OCI-LY7 (cell line): Measurements from ENCODE around the gene HTRA1. TPM values are rescaled to one million over a fixed set of nuclear protein-coding genes. Genes with fewer than 3 reads are reported as not detected.

Source experiments
- BruUV-seq: library from RNA; stranded (reverse); fragments of 400-500 nt; replicated peaks from 2 replicates; lab custom pipeline; 2021; lab: Mats Ljungman, UMichigan
- CTCF ChIA-PET: fragments of 300-600 bp; sonication (Branson Sonifier 250); formaldehyde crosslinking; loops from one replicate; lab custom pipeline; 2022; ENCODE audit warnings: antibody characterized with exemption; ENCODE audit not compliant: unreplicated experiment; lab: Charles Lee
- POLR2A ChIA-PET: fragments of 300-600 bp; sonication (Branson Sonifier 250); formaldehyde crosslinking; loops from one replicate; lab custom pipeline; 2022; ENCODE audit warnings: antibody characterized with exemption; lab: Charles Lee
- DNase-seq: peaks from one replicate; pipeline ENCODE4 v3.0.0-alpha.2; 2015; ENCODE audit warnings: low spot score
- H2AFZ ChIP-seq: fragments of 200-600 bp; sonication (generic), shearing (Covaris generic); 2 replicates; pipeline ENCODE4 v1.6.1; 2014; ENCODE audit warnings: mild to moderate bottlenecking, antibody characterized with exemption, low read length, moderate library complexity
- H3K27ac ChIP-seq: fragments of 200-600 bp; sonication (generic); 2 replicates; pipeline ENCODE4 v1.5.1; 2014; ENCODE audit warnings: mixed run types, low read depth, mild to moderate bottlenecking, moderate library complexity, low read length, inconsistent platforms; ENCODE audit not compliant: poor library complexity, severe bottlenecking
- H3K36me3 ChIP-seq: fragments of 200-600 bp; sonication (generic); 2 replicates; pipeline ENCODE4 v1.6.1; 2014; ENCODE audit warnings: mild to moderate bottlenecking, antibody characterized with exemption, low read length, moderate library complexity, mixed read lengths; ENCODE audit not compliant: insufficient read depth
- H3K4me1 ChIP-seq: fragments of 200-600 bp; sonication (generic); 2 replicates; pipeline ENCODE4 v1.5.1; 2014; ENCODE audit warnings: mild to moderate bottlenecking, low read length; ENCODE audit not compliant: insufficient read depth, poor library complexity, severe bottlenecking
- H3K4me2 ChIP-seq: fragments of 200-600 bp; sonication (generic); 2 replicates; pipeline ENCODE4 v1.6.1; 2014; ENCODE audit warnings: mild to moderate bottlenecking, low read length
- H3K4me3 ChIP-seq: fragments of 200-600 bp; sonication (generic); 2 replicates; pipeline ENCODE4 v1.5.1; 2014; ENCODE audit warnings: mild to moderate bottlenecking, low read depth, low read length; ENCODE audit not compliant: poor library complexity, severe bottlenecking
- H3K79me2 ChIP-seq: fragments of 200-600 bp; sonication (generic); 2 replicates; pipeline ENCODE4 v1.6.1; 2016; ENCODE audit warnings: low read depth, mild to moderate bottlenecking, low read length, moderate library complexity, mixed read lengths; ENCODE audit not compliant: insufficient read depth
- H3K9me2 ChIP-seq: fragments of 200-600 bp; sonication (generic); 2 replicates; pipeline ENCODE4 v1.6.1; 2016; ENCODE audit warnings: mild to moderate bottlenecking, low read length, mixed read lengths; ENCODE audit not compliant: insufficient read depth
- H3K9me3 ChIP-seq: fragments of 200-600 bp; sonication (generic); 2 replicates; pipeline ENCODE4 v1.6.1; 2014; ENCODE audit warnings: mild to moderate bottlenecking, mixed run types, low read length, mixed read lengths
- H4K20me1 ChIP-seq: fragments of 200-600 bp; sonication (generic); 2 replicates; pipeline ENCODE4 v1.6.1; 2014; ENCODE audit warnings: mild to moderate bottlenecking, antibody characterized with exemption, low read length, moderate library complexity, mixed read lengths; ENCODE audit not compliant: insufficient read depth
- EZH2phosphoT487 ChIP-seq: fragments of 200-600 bp; sonication (generic); IDR thresholded peaks from 2 replicates; pipeline ENCODE4 v1.6.1; 2018; ENCODE audit warnings: low read depth, borderline replicate concordance, mild to moderate bottlenecking, mixed run types, antibody characterized with exemption, low read length, moderate library complexity, mixed read lengths
- intact Hi-C: fragments of 100-400 bp; cut with micrococcal nuclease; formaldehyde crosslinking; loops from one replicate; pipeline ENCODE4 v1.10.0; 2022; ENCODE audit not compliant: unreplicated experiment
- total RNA-seq, 2 experiments: library from RNA; depleted of rRNA in 1 of 2; stranded (reverse); fragments of >200 nt in 1 of 2; shearing (Covaris generic) in 1 of 2; gene quantifications; 2 replicates each; pipeline ENCODE4 v1.2.3, GENCODE V29; 2014 to 2022
- TF ChIP-seq, protein P1 (sequence below): fragments of 200-600 bp; sonication (generic); conservative IDR thresholded peaks from 2 replicates; pipeline ENCODE4 v1.5.1; 2014; ENCODE audit warnings: mild to moderate bottlenecking, antibody characterized with exemption, low read length, moderate library complexity, mixed read lengths

Gene HTRA1
- total RNA-seq, 2 experiments from 2014 or later = not detected

- no peaks in the 10 kb centered on the region for H3K79me2 ChIP-seq
- H3K4me3 ChIP-seq = no peak overlapping the region
- no peaks in the 10 kb centered on the region for H4K20me1 ChIP-seq
- H2AFZ ChIP-seq = no peak overlapping the region
- TF ChIP-seq, protein P1, sequence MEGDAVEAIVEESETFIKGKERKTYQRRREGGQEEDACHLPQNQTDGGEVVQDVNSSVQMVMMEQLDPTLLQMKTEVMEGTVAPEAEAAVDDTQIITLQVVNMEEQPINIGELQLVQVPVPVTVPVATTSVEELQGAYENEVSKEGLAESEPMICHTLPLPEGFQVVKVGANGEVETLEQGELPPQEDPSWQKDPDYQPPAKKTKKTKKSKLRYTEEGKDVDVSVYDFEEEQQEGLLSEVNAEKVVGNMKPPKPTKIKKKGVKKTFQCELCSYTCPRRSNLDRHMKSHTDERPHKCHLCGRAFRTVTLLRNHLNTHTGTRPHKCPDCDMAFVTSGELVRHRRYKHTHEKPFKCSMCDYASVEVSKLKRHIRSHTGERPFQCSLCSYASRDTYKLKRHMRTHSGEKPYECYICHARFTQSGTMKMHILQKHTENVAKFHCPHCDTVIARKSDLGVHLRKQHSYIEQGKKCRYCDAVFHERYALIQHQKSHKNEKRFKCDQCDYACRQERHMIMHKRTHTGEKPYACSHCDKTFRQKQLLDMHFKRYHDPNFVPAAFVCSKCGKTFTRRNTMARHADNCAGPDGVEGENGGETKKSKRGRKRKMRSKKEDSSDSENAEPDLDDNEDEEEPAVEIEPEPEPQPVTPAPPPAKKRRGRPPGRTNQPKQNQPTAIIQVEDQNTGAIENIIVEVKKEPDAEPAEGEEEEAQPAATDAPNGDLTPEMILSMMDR = no peak
- TF ChIP-seq EZH2phosphoT487 = no peak
- H3K9me3 ChIP-seq = no peaks in the 10 kb centered on the region
- ChIA-PET CTCF (no interaction called here), POLR2A (no interaction called here)
- intact Hi-C loops = no loop called here
- DNase-seq = no peak
- H3K4me1 ChIP-seq = no peaks in the 10 kb centered on the region
- H3K4me2 ChIP-seq = no peak overlapping the region
- H3K9me2 ChIP-seq = no peaks in the 10 kb centered on the region
- no peak overlapping the region for H3K27ac ChIP-seq
- BruUV-seq = no TSS peak
- H3K36me3 ChIP-seq = no peaks in the 10 kb centered on the region
Observed at GRCh38 chr10:122478971-122479370, 17.6 kb downstream of the HTRA1 start.

DNA sequence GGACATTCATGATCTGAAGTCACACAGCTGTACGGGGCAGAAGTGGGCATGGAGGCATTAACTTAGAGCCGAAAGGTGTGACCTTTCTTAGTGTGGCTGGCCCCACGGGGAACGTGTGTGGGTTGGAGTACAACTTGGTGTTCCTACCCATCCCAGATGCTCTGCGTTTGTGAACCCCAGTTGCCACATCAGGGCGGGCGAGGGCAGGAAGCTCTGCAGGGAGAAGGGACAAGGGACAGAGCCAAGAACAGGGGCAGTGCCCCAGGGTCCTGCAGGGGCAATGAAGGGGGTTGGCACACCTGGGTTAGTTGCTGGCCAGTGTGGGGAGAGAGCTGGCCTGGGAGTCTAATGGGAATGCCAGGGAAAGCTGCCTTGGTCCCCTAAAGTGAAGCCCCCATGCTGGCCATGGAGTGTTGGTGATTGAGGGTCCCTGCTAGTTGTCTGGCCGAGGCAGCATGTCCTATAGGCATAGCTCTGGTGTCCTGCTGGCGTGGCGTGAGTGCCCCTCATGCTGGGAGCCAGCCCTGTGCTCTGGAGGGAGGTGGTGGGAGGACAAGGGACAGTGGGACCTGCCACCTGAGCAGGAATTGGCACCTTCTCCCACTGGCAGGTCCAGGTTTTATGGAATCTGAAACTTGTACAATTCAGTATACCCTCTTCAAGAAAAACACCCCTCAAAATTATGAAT lies 18.9 kb downstream of the HTRA1 start:
- H3K9me2 ChIP-seq = no peaks in the 10 kb centered on the region
- DNase-seq = no peak
- H4K20me1 ChIP-seq = no peaks in the 10 kb centered on the region
- TF ChIP-seq EZH2phosphoT487 = no peak
- TF ChIP-seq, protein P1 = no peak
- H3K4me3 ChIP-seq = no peak overlapping the region
- H3K9me3 ChIP-seq = no peaks in the 10 kb centered on the region
- no peaks in the 10 kb centered on the region for H3K4me1 ChIP-seq
- CTCF ChIA-PET = no interaction called here
- H3K36me3 ChIP-seq = no peaks in the 10 kb centered on the region
- intact Hi-C loops = no loop called here
- POLR2A ChIA-PET = interaction anchor here (0.6 kb wide), 1 partner anchor 29 kb away, joined by 3 read pairs; no protein-coding TSS in a partner anchor
- H3K4me2 ChIP-seq = no peak overlapping the region
- H3K27ac ChIP-seq = no peak overlapping the region
- no TSS peak for BruUV-seq
- no peaks in the 10 kb centered on the region for H3K79me2 ChIP-seq
- no peak overlapping the region for H2AFZ ChIP-seq

GRCh38 chr10:122481296-122482056 lies 20.1 kb downstream of the HTRA1 start:
- no peak overlapping the region for H3K4me3 ChIP-seq
- H3K4me1 ChIP-seq = no peaks in the 10 kb centered on the region
- CTCF ChIA-PET = no interaction called here
- no peaks in the 10 kb centered on the region for H3K9me2 ChIP-seq
- TF ChIP-seq EZH2phosphoT487 = no peak
- TF ChIP-seq, protein P1 = no peak
- DNase-seq = no peak
- POLR2A ChIA-PET = interaction anchor here (0.5 kb wide), 1 partner anchor 675 kb away, joined by 3 read pairs; no protein-coding TSS in a partner anchor
- intact Hi-C loops = no loop called here
- no peaks in the 10 kb centered on the region for H3K9me3 ChIP-seq
- H2AFZ ChIP-seq = no peak overlapping the region
- no peaks in the 10 kb centered on the region for H4K20me1 ChIP-seq
- H3K36me3 ChIP-seq = no peaks in the 10 kb centered on the region
- no peaks in the 10 kb centered on the region for H3K79me2 ChIP-seq
- H3K4me2 ChIP-seq = no peak overlapping the region
- no peak overlapping the region for H3K27ac ChIP-seq
- BruUV-seq = no TSS peak
